H1 (cell line): ENCODE results near the gene FBH1. TPM values are rescaled to one million over a fixed set of nuclear protein-coding genes. Genes with fewer than 3 reads are reported as not detected.

Source experiments
- CTCF ChIA-PET: fragments of 300-600 bp; sonication (Branson Sonifier 250); formaldehyde crosslinking; loops from one replicate; lab custom pipeline; 2021; ENCODE audit not compliant: partially characterized antibody; lab: Charles Lee
- POLR2A ChIA-PET: fragments of 300-600 bp; sonication (Branson Sonifier 250); formaldehyde crosslinking; loops from one replicate; lab custom pipeline; 2021; ENCODE audit warnings: inconsistent platforms; ENCODE audit not compliant: partially characterized antibody; lab: Charles Lee
- DNase-seq, 2 experiments: peaks; one replicate each; pipeline versions ENCODE4 v3.0.0 to v3.0.0-alpha.2; 2010 to 2022; ENCODE audit warnings: low spot score in 2 of 2, low read depth in 1 of 2, mixed read lengths in 1 of 2
- FAIRE-seq: peaks from 2 replicates; lab custom pipeline; 2011; peaks lifted over from hg19 to GRCh38; lab: Jason Lieb, UNC
- H2AFZ ChIP-seq: 2 replicates; pipeline ENCODE4 v1.8.1; 2012; ENCODE audit warnings: low read length, inconsistent platforms
- H2AK5ac ChIP-seq: 2 replicates; pipeline ENCODE4 v1.6.1; 2013; ENCODE audit warnings: low read depth, low read length
- H2BK120ac ChIP-seq: replicated peaks from 2 replicates; pipeline ENCODE3; 2013; ENCODE audit warnings: low read depth, low read length, inconsistent platforms
- H2BK12ac ChIP-seq: 2 replicates; pipeline ENCODE4 v1.6.1; 2013; ENCODE audit warnings: low read depth, low read length
- H2BK15ac ChIP-seq: 2 replicates; pipeline ENCODE4 v1.6.1; 2013; ENCODE audit warnings: low read length
- H2BK20ac ChIP-seq: 2 replicates; pipeline ENCODE4 v1.6.1; 2013; ENCODE audit warnings: low read length
- H2BK5ac ChIP-seq: 2 replicates; pipeline ENCODE4 v1.6.1; 2013; ENCODE audit warnings: low read depth, low read length
- H3K14ac ChIP-seq: 2 replicates; pipeline ENCODE4 v1.6.1; 2013; ENCODE audit warnings: inconsistent platforms; ENCODE audit not compliant: insufficient read length
- H3K18ac ChIP-seq: 2 replicates; pipeline ENCODE4 v1.6.1; 2013; ENCODE audit warnings: low read length; ENCODE audit errors: extremely low read depth
- H3K23ac ChIP-seq: 2 replicates; pipeline ENCODE4 v1.6.1; 2013; ENCODE audit warnings: inconsistent platforms; ENCODE audit not compliant: insufficient read length
- H3K23me2 ChIP-seq: 2 replicates; pipeline ENCODE4 v1.6.1; 2013; ENCODE audit warnings: low read depth, low read length
- H3K27ac ChIP-seq: 2 replicates; pipeline ENCODE4 v1.6.1; 2011; ENCODE audit warnings: low read depth, low read length, inconsistent platforms
- H3K27me3 ChIP-seq, 4 experiments: replicated peaks in 1 of 4; 1 replicate in 1 of 4; 2 replicates in 3 of 4; pipeline versions ENCODE4 v1.6.1 to v1.8.1; 2011 to 2013; ENCODE audit warnings: low read length in 3 of 4, mild to moderate bottlenecking in 3 of 4, inconsistent platforms in 2 of 4, mixed read lengths in 2 of 4, moderate library complexity in 1 of 4; ENCODE audit not compliant: control insufficient read depth in 3 of 4, insufficient read depth in 3 of 4; ENCODE audit errors: extremely low read depth in 1 of 4
- H3K36me3 ChIP-seq, 4 experiments: 2 replicates each; pipeline versions ENCODE4 v1.6.1 to v1.8.1; 2011 to 2013; ENCODE audit warnings: mild to moderate bottlenecking in 4 of 4, low read length in 3 of 4, moderate library complexity in 2 of 4, control low read depth in 1 of 4, inconsistent platforms in 1 of 4; ENCODE audit not compliant: insufficient read depth in 4 of 4, control insufficient read depth in 2 of 4
- H3K4ac ChIP-seq: replicated peaks from 2 replicates; pipeline ENCODE3; 2013; ENCODE audit warnings: low read length, low read depth, mixed read lengths, inconsistent platforms; ENCODE audit not compliant: insufficient read length
- H3K4me1 ChIP-seq, 4 experiments: replicated peaks in 1 of 4; 1 replicate in 1 of 4; 2 replicates in 3 of 4; pipeline versions ENCODE4 v1.6.1 to v1.8.1; 2011 to 2013; ENCODE audit warnings: low read length in 3 of 4, inconsistent platforms in 2 of 4, mixed read lengths in 1 of 4; ENCODE audit not compliant: insufficient read depth in 4 of 4, control insufficient read depth in 3 of 4
- H3K4me2 ChIP-seq, 2 experiments: 2 replicates each; pipeline versions ENCODE4 v1.6.1 to v1.8.1; 2011 to 2013; ENCODE audit warnings: low read depth in 2 of 2, low read length in 2 of 2, control low read depth in 1 of 2, inconsistent platforms in 1 of 2, mild to moderate bottlenecking in 1 of 2; ENCODE audit not compliant: insufficient read depth in 1 of 2
- H3K4me3 ChIP-seq, 4 experiments: fragments of 200-600, 300-600 bp in 1 of 4; sonication (generic), shearing (Covaris generic), sonication (Bioruptor Twin) in 1 of 4; 2 replicates each; pipeline versions ENCODE4 v1.5.1 to v1.8.1; 2011 to 2016; ENCODE audit warnings: low read length in 4 of 4, low read depth in 3 of 4, control low read depth in 2 of 4, inconsistent platforms in 2 of 4, mild to moderate bottlenecking in 2 of 4, mixed read lengths in 1 of 4, moderate library complexity in 1 of 4; ENCODE audit not compliant: insufficient read depth in 2 of 4; ENCODE audit errors: extremely low read depth in 1 of 4
- H3K56ac ChIP-seq: replicated peaks from 2 replicates; pipeline ENCODE3; 2013; ENCODE audit warnings: low read depth, mild to moderate bottlenecking, mixed read lengths, low read length, inconsistent platforms; ENCODE audit not compliant: insufficient read length
- H3K79me1 ChIP-seq: 2 replicates; pipeline ENCODE4 v1.6.1; 2013; ENCODE audit warnings: low read depth, low read length, control low read depth
- H3K79me2 ChIP-seq, 2 experiments: 2 replicates each; pipeline versions ENCODE4 v1.6.1 to v1.8.1; 2012 to 2013; ENCODE audit warnings: low read length in 2 of 2, mild to moderate bottlenecking in 2 of 2, inconsistent platforms in 1 of 2; ENCODE audit not compliant: insufficient read depth in 2 of 2, control insufficient read depth in 1 of 2
- H3K9ac ChIP-seq, 4 experiments: replicated peaks in 1 of 4; 1 replicate in 1 of 4; 2 replicates in 3 of 4; pipeline versions ENCODE4 v1.6.1 to v1.8.1; 2011 to 2013; ENCODE audit warnings: low read depth in 3 of 4, low read length in 3 of 4, control low read depth in 2 of 4, mild to moderate bottlenecking in 2 of 4, moderate library complexity in 2 of 4, inconsistent platforms in 1 of 4; ENCODE audit errors: extremely low read depth in 1 of 4
- H3K9me3 ChIP-seq, 2 experiments: 2 replicates each; pipeline versions ENCODE4 v1.6.1 to v1.8.1; 2012 to 2013; ENCODE audit warnings: mild to moderate bottlenecking in 2 of 2, moderate library complexity in 2 of 2, control low read depth in 1 of 2, inconsistent platforms in 1 of 2, low read depth in 1 of 2, low read length in 1 of 2, mixed read lengths in 1 of 2; ENCODE audit not compliant: insufficient read depth in 2 of 2
- H4K20me1 ChIP-seq, 2 experiments: replicated peaks in 1 of 2; 2 replicates each; pipeline versions ENCODE3 to v1.8.1; 2011 to 2013; ENCODE audit warnings: inconsistent platforms in 2 of 2, low read length in 2 of 2, mild to moderate bottlenecking in 1 of 2; ENCODE audit not compliant: insufficient read depth in 2 of 2, control insufficient read depth in 1 of 2
- H4K5ac ChIP-seq: 2 replicates; pipeline ENCODE4 v1.6.1; 2013; ENCODE audit warnings: low read length, low read depth, mixed read lengths, inconsistent platforms; ENCODE audit not compliant: insufficient read length
- H4K8ac ChIP-seq: 2 replicates; pipeline ENCODE4 v1.8.0; 2013; ENCODE audit warnings: mild to moderate bottlenecking, moderate library complexity, low read length, inconsistent platforms; ENCODE audit not compliant: insufficient read depth; ENCODE audit errors: extremely low read depth
- H4K91ac ChIP-seq: replicated peaks from 2 replicates; pipeline ENCODE3; 2013; ENCODE audit warnings: low read length, mixed read lengths, inconsistent platforms; ENCODE audit not compliant: insufficient read length
- BCL11A ChIP-seq, 2 experiments: IDR thresholded peaks; one replicate each; pipeline ENCODE4 v1.6.1; 2011; ENCODE audit warnings: low read depth in 2 of 2, low read length in 2 of 2, mild to moderate bottlenecking in 2 of 2
- CHD2 ChIP-seq: IDR thresholded peaks from 2 replicates; pipeline ENCODE4 v1.6.1; 2012; ENCODE audit warnings: low read length, improper control_type of control experiment
- EP300 ChIP-seq, 2 experiments: IDR thresholded peaks; 1 replicate in 1 of 2; 2 replicates in 1 of 2; pipeline ENCODE4 v1.6.1; 2011 to 2012; ENCODE audit warnings: low read depth in 2 of 2, low read length in 2 of 2, mild to moderate bottlenecking in 2 of 2, borderline replicate concordance in 1 of 2, inconsistent platforms in 1 of 2, moderate library complexity in 1 of 2
- FOSL1 ChIP-seq: IDR thresholded peaks from 2 replicates; pipeline ENCODE4 v1.6.1; 2011; ENCODE audit warnings: mild to moderate bottlenecking, low read depth, low read length, moderate library complexity; ENCODE audit not compliant: insufficient read depth
- JUN ChIP-seq: IDR thresholded peaks from 2 replicates; pipeline ENCODE4 v1.6.1; 2011; ENCODE audit warnings: low read depth, mild to moderate bottlenecking, improper control_type of control experiment, low read length
- KDM5A ChIP-seq: fragments of 200-600 bp; IDR thresholded peaks from 2 replicates; pipeline ENCODE4 v1.7.1; 2012; ENCODE audit warnings: mild to moderate bottlenecking, low read length, inconsistent platforms, mixed read lengths
- RAD21 ChIP-seq, 2 experiments: IDR thresholded peaks in 1 of 2; conservative IDR thresholded peaks in 1 of 2; 2 replicates each; pipeline ENCODE4 v1.6.1; 2011; ENCODE audit warnings: low read depth in 2 of 2, low read length in 2 of 2, improper control_type of control experiment in 1 of 2, inconsistent platforms in 1 of 2, mild to moderate bottlenecking in 1 of 2, moderate library complexity in 1 of 2
- RFX5 ChIP-seq: IDR thresholded peaks from 2 replicates; pipeline ENCODE4 v1.6.1; 2011; ENCODE audit warnings: low read depth, low read length, improper control_type of control experiment, borderline replicate concordance
- SP1 ChIP-seq: IDR thresholded peaks from 2 replicates; pipeline ENCODE4 v1.6.1; 2011; ENCODE audit warnings: low read depth, low read length
- YY1 ChIP-seq: IDR thresholded peaks from 2 replicates; pipeline ENCODE4 v1.6.1; 2011; ENCODE audit warnings: low read depth, mild to moderate bottlenecking, low read length
- WGBS, 2 experiments: shearing (Covaris generic) in 1 of 2; methylation state at CpG; one replicate each; pipeline versions ENCODE4 v1.1.6 to v1.1.7; 2013 to 2015; ENCODE audit warnings: low lambda C conversion rate in 2 of 2, mixed read lengths in 2 of 2, inconsistent platforms in 1 of 2, low coverage in 1 of 2, missing lambda C conversion rate in 1 of 2; ENCODE audit not compliant: insufficient replicate concordance in 2 of 2, insufficient coverage in 1 of 2, insufficient read length in 1 of 2; ENCODE audit errors: extremely low coverage in 1 of 2, missing lambda C conversion rate in 1 of 2; 5-methylcytosine and 5-hydroxymethylcytosine counted together
- polyA plus RNA-seq, 7 experiments: library from polyadenylated mRNA; depleted of rRNA in 3 of 7; stranded (reverse) in 5 of 7; unstranded in 2 of 7; fragments of >200 nt in 5 of 7; fragments of 200-250 nt in 2 of 7; gene quantifications; 1 replicate in 5 of 7; 2 replicates in 1 of 7; 4 replicates in 1 of 7; pipeline versions ENCODE4 v1.2.1 to v1.2.3, GENCODE V29; 2011 to 2013; ENCODE audit warnings: missing spikeins in 2 of 7, mixed read lengths in 2 of 7
- total RNA-seq: library from RNA; stranded (reverse); fragmentation: NEBNext Ultra II Directional; extraction: Animal tissue kit (Norgen Biotek cat#: 25700); gene quantifications from 2 replicates; pipeline ENCODE4 v1.2.1, GENCODE V29; 2021
- TF ChIP-seq, protein P1 (sequence below): IDR thresholded peaks from 2 replicates; pipeline ENCODE4 v1.6.1; 2012; ENCODE audit warnings: low read length, inconsistent platforms

Gene FBH1
- total and polyA plus RNA-seq, 2 of the 8 experiments (the other 6 are each of a cell fraction or from before 2014, with no cell fraction given): 31.1 to 51.8 TPM

DNA sequence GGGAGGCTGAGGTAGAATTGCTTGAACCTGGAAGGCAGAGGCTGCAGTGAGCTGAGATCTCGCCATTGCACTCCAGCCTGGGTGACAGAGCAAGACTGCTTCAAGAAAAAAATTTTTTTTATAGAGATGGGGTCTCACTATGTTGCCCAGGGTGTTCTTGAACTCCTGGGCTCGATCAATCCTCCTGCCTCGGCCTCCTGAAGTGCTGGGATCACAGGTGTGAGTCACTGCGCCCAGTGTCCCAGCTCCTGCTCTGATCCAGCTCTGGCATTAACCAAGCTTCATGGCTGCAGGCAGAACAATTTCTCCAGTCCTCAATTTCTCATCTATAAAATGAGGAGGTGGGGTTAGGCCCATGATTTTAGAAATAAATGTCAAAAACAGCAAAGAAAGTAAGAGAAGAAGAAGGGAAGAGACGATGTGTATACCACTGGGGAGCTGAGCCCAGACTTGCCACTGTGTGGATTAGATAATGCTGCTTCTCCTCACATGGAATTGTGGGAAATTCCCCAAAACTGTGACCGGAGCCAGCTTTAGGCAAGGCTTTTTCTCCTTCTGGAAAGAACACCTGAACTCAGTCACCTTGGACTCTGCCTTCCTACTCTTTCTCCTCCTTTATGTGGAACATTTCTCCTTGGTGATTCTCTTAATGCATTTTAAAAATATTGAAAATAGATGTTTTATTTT lies 61.8 kb downstream of the FBH1 start:
- DNase-seq (no peak), FAIRE-seq (no peak)
- WGBS, 2 experiments: 96% methylated on average over 6 of the region's 6 CpGs; no CpG with 5 or more reads in 1 of the 2 experiments
- no peak overlapping the region for H2BK5ac ChIP-seq
- H2BK120ac ChIP-seq: no peak overlapping the region
- no peak overlapping the region for H2BK20ac ChIP-seq
- no peak overlapping the region for H4K91ac ChIP-seq
- H2AK5ac ChIP-seq: no peak overlapping the region
- no peak overlapping the region for H3K14ac ChIP-seq
- no peak overlapping the region for H3K4me3 ChIP-seq
- POLR2A ChIA-PET: no interaction called here
- CTCF ChIA-PET: interaction anchor here (0.6 to 2.8 kb wide), 8 partner anchors 11 to 450 kb away, joined by 3 to 9 read pairs (median 3); no protein-coding TSS in a partner anchor
- H3K4me2 ChIP-seq: no peak overlapping the region
- no peak overlapping the region for H3K27ac ChIP-seq
- H3K23ac ChIP-seq: no peak overlapping the region
- H3K56ac ChIP-seq: no peak overlapping the region
- H3K79me1 ChIP-seq: no peaks in the 10 kb centered on the region
- no peaks in the 10 kb centered on the region for H3K27me3 ChIP-seq
- no peak overlapping the region for H4K8ac ChIP-seq
- H4K5ac ChIP-seq: no peak overlapping the region
- no peak overlapping the region for H2BK15ac ChIP-seq
- no peaks in the 10 kb centered on the region for H3K9me3 ChIP-seq
- no peak overlapping the region for H2BK12ac ChIP-seq
- no peak overlapping the region for H2AFZ ChIP-seq
- H3K79me2 ChIP-seq: no peaks in the 10 kb centered on the region
- no peaks in the 10 kb centered on the region for H3K23me2 ChIP-seq
- H3K4ac ChIP-seq: no peak overlapping the region
- H3K9ac ChIP-seq: no peak overlapping the region
- peaks cover 0 to 3% (median 0%) of the 10 kb centered on the region in 4 experiments; a peak in 3 of 7 replicates for H3K4me1 ChIP-seq
- no peaks in the 10 kb centered on the region for H4K20me1 ChIP-seq
- no peak overlapping the region for H3K18ac ChIP-seq
- H3K36me3 ChIP-seq: no peaks in the 10 kb centered on the region
- TF ChIP-seq, protein P1, sequence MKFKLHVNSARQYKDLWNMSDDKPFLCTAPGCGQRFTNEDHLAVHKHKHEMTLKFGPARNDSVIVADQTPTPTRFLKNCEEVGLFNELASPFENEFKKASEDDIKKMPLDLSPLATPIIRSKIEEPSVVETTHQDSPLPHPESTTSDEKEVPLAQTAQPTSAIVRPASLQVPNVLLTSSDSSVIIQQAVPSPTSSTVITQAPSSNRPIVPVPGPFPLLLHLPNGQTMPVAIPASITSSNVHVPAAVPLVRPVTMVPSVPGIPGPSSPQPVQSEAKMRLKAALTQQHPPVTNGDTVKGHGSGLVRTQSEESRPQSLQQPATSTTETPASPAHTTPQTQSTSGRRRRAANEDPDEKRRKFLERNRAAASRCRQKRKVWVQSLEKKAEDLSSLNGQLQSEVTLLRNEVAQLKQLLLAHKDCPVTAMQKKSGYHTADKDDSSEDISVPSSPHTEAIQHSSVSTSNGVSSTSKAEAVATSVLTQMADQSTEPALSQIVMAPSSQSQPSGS: no peak
- TF ChIP-seq RAD21 (IDR thresholded peaks at IDR 0.05 in 1 of 2, conservative IDR thresholded peaks at IDR 0.05 in 1 of 2; ENCODE audit: low read depth in 2 of 2, low read length in 2 of 2) (no peak), EP300 (IDR thresholded peaks at IDR 0.05; ENCODE audit: borderline replicate concordance in 1 of 2, low read depth in 2 of 2, low read length in 2 of 2) (no peak), FOSL1 (no peak), YY1 (no peak), CHD2 (no peak), RFX5 (no peak), SP1 (no peak), KDM5A (no peak), BCL11A (IDR thresholded peaks at IDR 0.05; ENCODE audit: low read depth in 2 of 2, low read length in 2 of 2) (no peak), JUN (no peak)
